B cell (primary cell): Measurements from ENCODE around the gene DRD2. TPM values are rescaled to one million over a fixed set of nuclear protein-coding genes. Genes with fewer than 3 reads are reported as not detected.

Experiments
- ATAC-seq: fragments of 200-7000 bp; cut with Tn5 transposase; one replicate; pipeline ENCODE4 v1.10.0; 2021; ENCODE audit warnings: low read depth, mild to moderate bottlenecking, moderate number of reproducible peaks, moderate library complexity
- CTCF ChIA-PET: fragments of 350-600 bp; sonication (Branson Sonifier 250); formaldehyde crosslinking; loops from one replicate; lab custom pipeline; 2021; ENCODE audit warnings: antibody characterized with exemption, inconsistent platforms; lab: Charles Lee
- POLR2A ChIA-PET: fragments of 350-600 bp; sonication (Branson Sonifier 250); formaldehyde crosslinking; loops from one replicate; lab custom pipeline; 2021; ENCODE audit warnings: antibody characterized with exemption; lab: Charles Lee
- DNase-seq: peaks from one replicate; pipeline ENCODE4 v3.0.0; 2013
- H2AFZ ChIP-seq: 2 replicates; pipeline ENCODE4 v1.6.1; 2012; ENCODE audit warnings: mild to moderate bottlenecking, low read depth, low read length; ENCODE audit not compliant: insufficient read depth, poor library complexity, severe bottlenecking
- H3K27ac ChIP-seq, 2 donors: 1 replicate in 1 of 2; 2 replicates in 1 of 2; pipeline ENCODE4 v1.5.1; 2012 to 2013; ENCODE audit warnings: low read length in 2 of 2, mild to moderate bottlenecking in 2 of 2, moderate library complexity in 1 of 2
- H3K27me3 ChIP-seq, 4 experiments: fragments of 200-600 bp in 1 of 4; sonication (generic) in 1 of 4; replicated peaks in 1 of 4; 1 replicate in 2 of 4; 2 replicates in 2 of 4; pipeline versions ENCODE4 v1.6.1 to v1.7.0; 2013 to 2016; ENCODE audit warnings: low read length in 3 of 4, mild to moderate bottlenecking in 2 of 4, mixed read lengths in 1 of 4, moderate library complexity in 1 of 4; ENCODE audit not compliant: insufficient read depth in 4 of 4, control insufficient read depth in 3 of 4; ENCODE audit errors: control extremely low read depth in 1 of 4
- H3K36me3 ChIP-seq, 2 experiments: replicated peaks in 1 of 2; 1 replicate in 1 of 2; 2 replicates in 1 of 2; pipeline versions ENCODE4 v1.6.1 to v1.7.1; 2013; ENCODE audit warnings: low read length in 1 of 2; ENCODE audit not compliant: insufficient read depth in 2 of 2, control insufficient read depth in 1 of 2; ENCODE audit errors: control extremely low read depth in 1 of 2, extremely low read depth in 1 of 2
- H3K4me1 ChIP-seq, 2 donors: fragments of 200-600 bp in 1 of 2; sonication (generic) in 1 of 2; 1 replicate in 1 of 2; 2 replicates in 1 of 2; pipeline versions ENCODE4 v1.5.1 to v1.6.1; 2013 to 2017; ENCODE audit warnings: low read length in 2 of 2; ENCODE audit not compliant: control insufficient read depth in 2 of 2, insufficient read depth in 2 of 2
- H3K4me2 ChIP-seq: replicated peaks from 2 replicates; pipeline ENCODE3; 2012; ENCODE audit warnings: mild to moderate bottlenecking, low read depth, low read length; ENCODE audit not compliant: poor library complexity, severe bottlenecking
- H3K4me3 ChIP-seq, 5 experiments: fragments of 200-600 bp in 1 of 5; sonication (generic) in 1 of 5; 1 replicate in 3 of 5; 2 replicates in 2 of 5; pipeline versions ENCODE4 v1.5.1 to v1.7.0; 2011 to 2016; ENCODE audit warnings: low read length in 4 of 5, mild to moderate bottlenecking in 4 of 5, low read depth in 2 of 5, control low read depth in 1 of 5, moderate library complexity in 1 of 5; ENCODE audit not compliant: insufficient read depth in 1 of 5; ENCODE audit errors: control extremely low read depth in 1 of 5, extremely low read depth in 1 of 5
- H3K79me2 ChIP-seq: fragments of 200-600 bp; sonication (generic); one replicate; pipeline ENCODE4 v1.6.0; 2016; ENCODE audit warnings: low read length; ENCODE audit not compliant: control insufficient read depth, insufficient read depth
- H3K9ac ChIP-seq: fragments of 200-600 bp; sonication (generic); 2 replicates; pipeline ENCODE4 v1.6.1; 2017; ENCODE audit warnings: mild to moderate bottlenecking, low read length, moderate library complexity
- H3K9me3 ChIP-seq, 3 donors: one replicate each; pipeline versions ENCODE4 v1.6.1 to v1.7.1; 2013; ENCODE audit warnings: low read length in 2 of 3; ENCODE audit not compliant: control insufficient read depth in 2 of 3, insufficient read depth in 1 of 3; ENCODE audit errors: control extremely low read depth in 1 of 3
- H4K20me1 ChIP-seq: 2 replicates; pipeline ENCODE4 v1.6.0; 2012; ENCODE audit warnings: mild to moderate bottlenecking, low read length; ENCODE audit not compliant: insufficient read depth, control insufficient read depth, poor library complexity, severe bottlenecking
- H3K27ac Mint-ChIP-seq: one replicate; pipeline ENCODE4 v1.8.0; 2021; ENCODE audit warnings: mixed read lengths
- H3K27me3 Mint-ChIP-seq: one replicate; pipeline ENCODE4 v1.8.0; 2021; ENCODE audit warnings: mixed read lengths
- H3K4me1 Mint-ChIP-seq: one replicate; pipeline ENCODE4 v1.8.0; 2021; ENCODE audit warnings: mixed read lengths
- H3K4me3 Mint-ChIP-seq: one replicate; pipeline ENCODE4 v1.8.0; 2021; ENCODE audit warnings: mixed read lengths
- H3K9me3 Mint-ChIP-seq: one replicate; pipeline ENCODE4 v1.8.0; 2022; ENCODE audit warnings: mixed read lengths; ENCODE audit not compliant: insufficient read depth
- EZH2 ChIP-seq: IDR thresholded peaks from 2 replicates; pipeline ENCODE4 v1.6.1; 2012; ENCODE audit warnings: borderline replicate concordance, low read depth, mild to moderate bottlenecking, moderate library complexity, low read length; ENCODE audit not compliant: insufficient read depth, poor library complexity, severe bottlenecking
- WGBS: methylation state at CpG from one replicate; pipeline ENCODE4 v1.1.5; 2013; ENCODE audit warnings: missing lambda C conversion rate; ENCODE audit not compliant: insufficient coverage; 5-methylcytosine and 5-hydroxymethylcytosine counted together
- intact Hi-C: fragments of 100-400 bp; cut with micrococcal nuclease; formaldehyde crosslinking; loops from one replicate; pipeline ENCODE4 v1.10.0; 2022
- polyA plus RNA-seq: library from polyadenylated mRNA; depleted of rRNA; stranded (reverse); fragments of >200 nt; gene quantifications from 2 replicates; pipeline ENCODE4 v1.2.3, GENCODE V29; 2012
- total RNA-seq, 2 donors: library from RNA; stranded (reverse); fragments of 120-200 nt in 1 of 2; gene quantifications; 1 replicate in 1 of 2; 2 replicates in 1 of 2; pipeline versions ENCODE4 v1.2.3 to v1.2.4, GENCODE V29; 2013 to 2022
- TF ChIP-seq, protein P1 (sequence below): fragments of 200-600 bp; IDR thresholded peaks from one replicate; pipeline ENCODE4 v1.8.0; 2022; ENCODE audit warnings: antibody characterized with exemption, mild to moderate bottlenecking

DRD2 gene
- total and polyA plus RNA-seq, 2 donors (not counting 1 experiment from before 2014, with no cell fraction given): not detected

DNA sequence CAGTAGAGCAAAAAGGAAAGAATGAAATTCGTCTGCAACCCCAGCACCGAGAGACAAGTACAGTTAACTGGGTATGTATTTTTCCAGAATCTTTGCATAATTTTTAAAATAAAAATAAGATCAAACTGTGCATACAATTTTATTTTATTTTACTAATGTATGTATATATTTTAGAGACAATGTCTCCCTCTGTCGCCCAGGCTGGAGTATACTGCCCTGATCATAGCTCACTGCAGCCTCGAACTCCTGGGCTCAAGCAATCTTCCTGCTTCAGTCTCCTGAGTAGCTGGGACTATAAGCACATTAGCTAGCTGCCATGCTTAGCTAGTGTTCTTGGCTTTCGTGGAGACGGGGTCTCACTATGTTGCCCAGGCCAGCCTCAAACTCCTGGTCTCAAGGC, 18.8 kb upstream of the DRD2 start:
- H3K4me3 ChIP-seq: no peak overlapping the region
- Mint-ChIP-seq H3K4me1 (peaks cover 9% of the 10 kb centered on the region), H3K4me3 (no peak overlapping the region), H3K27me3 (peaks cover 11% of the 10 kb centered on the region), H3K27ac (no peak overlapping the region), H3K9me3 (no peaks in the 10 kb centered on the region)
- ATAC-seq (no peak), DNase-seq (no peak)
- intact Hi-C loops: no loop called here
- ChIA-PET CTCF (no interaction called here), POLR2A (no interaction called here)
- no peak overlapping the region for H3K27ac ChIP-seq
- no peaks in the 10 kb centered on the region for H4K20me1 ChIP-seq
- WGBS: 58% methylated on average over 3 of the region's 6 CpGs
- peaks cover 0 to 2% (median 0%) of the 10 kb centered on the region in 4 experiments for H3K27me3 ChIP-seq
- TF ChIP-seq, protein P1, sequence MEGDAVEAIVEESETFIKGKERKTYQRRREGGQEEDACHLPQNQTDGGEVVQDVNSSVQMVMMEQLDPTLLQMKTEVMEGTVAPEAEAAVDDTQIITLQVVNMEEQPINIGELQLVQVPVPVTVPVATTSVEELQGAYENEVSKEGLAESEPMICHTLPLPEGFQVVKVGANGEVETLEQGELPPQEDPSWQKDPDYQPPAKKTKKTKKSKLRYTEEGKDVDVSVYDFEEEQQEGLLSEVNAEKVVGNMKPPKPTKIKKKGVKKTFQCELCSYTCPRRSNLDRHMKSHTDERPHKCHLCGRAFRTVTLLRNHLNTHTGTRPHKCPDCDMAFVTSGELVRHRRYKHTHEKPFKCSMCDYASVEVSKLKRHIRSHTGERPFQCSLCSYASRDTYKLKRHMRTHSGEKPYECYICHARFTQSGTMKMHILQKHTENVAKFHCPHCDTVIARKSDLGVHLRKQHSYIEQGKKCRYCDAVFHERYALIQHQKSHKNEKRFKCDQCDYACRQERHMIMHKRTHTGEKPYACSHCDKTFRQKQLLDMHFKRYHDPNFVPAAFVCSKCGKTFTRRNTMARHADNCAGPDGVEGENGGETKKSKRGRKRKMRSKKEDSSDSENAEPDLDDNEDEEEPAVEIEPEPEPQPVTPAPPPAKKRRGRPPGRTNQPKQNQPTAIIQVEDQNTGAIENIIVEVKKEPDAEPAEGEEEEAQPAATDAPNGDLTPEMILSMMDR: no peak
- no peak for TF ChIP-seq EZH2
- H2AFZ ChIP-seq: no peak overlapping the region
- H3K9ac ChIP-seq: no peak overlapping the region
- no peaks in the 10 kb centered on the region for H3K36me3 ChIP-seq
- H3K79me2 ChIP-seq: no peaks in the 10 kb centered on the region
- H3K4me1 ChIP-seq: no peaks in the 10 kb centered on the region
- H3K9me3 ChIP-seq: no peaks in the 10 kb centered on the region
- H3K4me2 ChIP-seq: no peak overlapping the region

DNA sequence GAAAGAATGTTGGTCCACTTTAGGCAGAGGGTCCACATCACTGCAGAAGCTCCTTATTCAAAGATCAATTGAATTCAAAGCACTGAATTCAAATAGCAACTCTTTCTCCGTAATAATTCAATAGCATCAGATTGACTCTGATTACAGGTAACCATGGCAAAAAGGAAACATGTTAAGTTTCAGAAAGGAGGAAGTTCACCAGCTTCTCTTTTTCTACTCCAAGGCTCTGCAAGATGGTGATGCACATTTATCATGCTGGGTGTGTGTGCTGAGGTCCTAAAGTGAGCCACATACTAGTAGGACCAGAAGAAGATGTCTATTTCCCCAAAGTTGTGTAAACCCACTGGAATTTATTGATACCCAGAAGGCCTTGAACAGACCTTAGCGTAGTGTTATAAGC, 18.0 kb upstream of the DRD2 start:
- H3K4me3 Mint-ChIP-seq: no peak overlapping the region
- CTCF ChIA-PET: no interaction called here

More for the DNA sequence above, 18.0 kb upstream of the DRD2 start:
- intact Hi-C loops: no loop called here
- WGBS: 89% methylated on average over 1 of the region's 2 CpGs
- POLR2A ChIA-PET: no interaction called here
- Histone ChIP-seq H4K20me1 (no peaks in the 10 kb centered on the region), H3K9me3 (no peaks in the 10 kb centered on the region), H3K27me3 (peaks cover 0 to 2% (median 0%) of the 10 kb centered on the region in 4 experiments), H3K79me2 (no peaks in the 10 kb centered on the region), H3K9ac (no peak overlapping the region), H3K4me3 (no peak overlapping the region), H3K27ac (no peak overlapping the region), H3K36me3 (no peaks in the 10 kb centered on the region), H2AFZ (no peak overlapping the region), H3K4me1 (no peaks in the 10 kb centered on the region), H3K4me2 (no peak overlapping the region)
- Mint-ChIP-seq H3K9me3 (no peaks in the 10 kb centered on the region), H3K4me1 (peaks cover 9% of the 10 kb centered on the region), H3K27me3 (peaks cover 11% of the 10 kb centered on the region), H3K27ac (no peak overlapping the region)
- no peak for ATAC-seq
- peak; percentile 20 for DNase-seq
- TF ChIP-seq EZH2: no peak
- TF ChIP-seq, protein P1: no peak
